Stimulated activated CD8-positive, alpha-beta memory T cell treated with anti-CD3 and anti-CD28 coated beads, Interleukin-2, amount 100 ng/mL, for 1 hour (primary cell): Measurements from ENCODE around the gene SPARC.

Experiments
- DNase-seq, 2 donors: peaks; one replicate each; pipeline ENCODE4 v3.0.0-alpha.2; 2020; ENCODE audit warnings: low read depth in 2 of 2

SPARC gene

DNA sequence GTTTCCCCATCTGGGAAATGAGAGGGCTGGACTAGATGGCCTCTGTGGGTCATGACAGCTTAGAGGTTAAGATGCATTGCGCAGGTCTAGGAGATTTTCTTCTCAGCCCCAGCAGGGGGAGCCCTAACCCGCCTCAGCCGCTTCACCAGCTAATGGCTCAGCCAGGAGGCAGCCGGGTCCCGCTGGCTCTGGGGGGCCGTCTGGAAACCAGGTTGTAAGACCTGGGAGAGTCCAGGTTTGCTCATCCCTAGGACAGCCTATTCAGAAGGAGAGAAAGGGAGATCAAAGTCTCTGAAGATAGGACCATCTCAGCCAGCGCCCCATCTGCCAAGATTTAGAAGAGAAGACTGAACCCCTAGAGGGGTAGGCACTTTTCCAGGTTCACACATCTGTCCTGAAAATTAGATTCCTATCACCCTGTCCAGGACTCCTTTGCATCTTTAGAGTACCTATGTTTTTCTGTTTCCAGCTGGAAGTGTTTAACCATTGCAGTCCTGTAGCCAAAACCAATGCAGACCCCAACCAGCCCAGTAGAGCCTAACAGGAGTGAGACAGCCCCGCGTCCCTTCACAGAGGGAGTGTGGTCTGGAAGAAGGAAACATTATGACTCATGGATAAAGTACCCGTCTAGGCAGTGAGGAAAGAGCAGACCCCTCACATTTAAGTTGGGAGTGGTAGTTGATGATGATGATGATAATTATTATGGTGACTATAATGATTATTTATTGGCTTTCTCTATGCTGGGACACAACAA is 27.5 kb downstream of the SPARC start:
- DNase-seq = peak; percentile 44 to 61

DNA sequence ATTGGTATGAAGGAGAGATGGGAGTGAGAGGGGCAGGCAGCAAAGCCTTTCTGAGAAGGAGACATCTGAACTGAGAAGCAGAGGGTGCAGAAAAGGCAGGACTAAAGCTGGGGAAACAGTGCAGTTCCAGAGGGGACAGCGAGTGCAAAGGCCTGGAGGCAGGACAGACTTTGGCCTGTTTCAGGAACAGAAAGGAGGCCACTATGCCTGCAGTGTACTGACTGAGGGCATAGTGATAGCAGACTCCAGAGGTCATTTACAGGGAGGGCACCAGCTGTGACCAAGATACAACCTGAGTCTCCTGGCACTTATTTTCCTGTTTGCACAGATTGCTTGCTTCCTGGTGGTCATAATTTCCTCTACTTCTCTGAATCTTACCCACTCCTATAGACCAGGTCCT is 29.6 kb downstream of the SPARC start:
- no peak for DNase-seq

DNA sequence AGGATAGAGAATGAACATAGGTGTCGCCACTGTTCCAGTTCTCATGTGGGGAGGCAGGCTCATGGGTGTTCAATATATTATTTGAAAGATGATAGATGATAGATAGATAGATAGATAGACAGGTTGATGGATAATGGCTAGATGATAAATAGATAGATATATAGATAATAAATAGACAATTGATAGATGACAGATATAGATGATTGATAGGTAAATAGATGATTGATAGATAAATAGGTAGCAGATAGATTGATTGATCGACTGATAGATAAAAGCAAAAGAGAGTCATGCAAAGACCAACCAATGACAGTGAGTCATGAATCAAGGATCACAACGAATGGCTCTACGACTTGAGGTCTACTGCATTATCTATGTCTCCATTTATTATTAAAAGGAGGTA is 30.4 kb downstream of the SPARC start:
- DNase-seq = no peak

DNA sequence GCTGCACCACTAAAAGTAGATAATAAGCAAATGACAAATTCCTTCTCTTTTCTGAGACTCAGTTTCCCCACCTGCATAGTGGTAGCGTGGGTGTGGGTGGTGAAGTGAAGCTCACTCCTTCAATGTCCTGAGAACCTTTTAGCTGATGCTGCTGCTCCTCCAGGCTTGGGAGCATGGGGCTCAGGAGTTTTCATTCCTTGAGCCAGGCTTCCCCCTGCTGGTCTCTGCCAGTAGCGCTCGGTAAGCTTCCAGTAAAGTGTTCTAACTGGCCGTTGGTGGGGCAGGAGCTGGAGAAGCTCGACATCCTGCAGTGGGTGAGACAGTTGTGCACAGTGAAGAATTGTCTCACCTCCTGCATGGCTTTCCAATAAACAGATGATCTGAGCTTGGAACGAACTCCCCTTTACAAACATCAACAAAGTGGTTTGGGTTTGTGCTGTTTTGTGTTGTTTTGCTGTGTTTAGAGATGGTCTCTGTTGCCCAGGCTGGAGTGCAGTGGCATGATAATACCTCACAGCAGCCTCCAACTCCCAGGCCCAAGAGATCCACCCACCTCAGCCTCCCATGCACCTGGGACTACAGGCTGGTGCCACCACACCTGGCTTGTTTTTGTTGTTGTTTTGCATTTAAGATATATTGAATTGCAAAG is 34.6 kb downstream of the SPARC start:
- peak; percentile 22 for DNase-seq

DNA sequence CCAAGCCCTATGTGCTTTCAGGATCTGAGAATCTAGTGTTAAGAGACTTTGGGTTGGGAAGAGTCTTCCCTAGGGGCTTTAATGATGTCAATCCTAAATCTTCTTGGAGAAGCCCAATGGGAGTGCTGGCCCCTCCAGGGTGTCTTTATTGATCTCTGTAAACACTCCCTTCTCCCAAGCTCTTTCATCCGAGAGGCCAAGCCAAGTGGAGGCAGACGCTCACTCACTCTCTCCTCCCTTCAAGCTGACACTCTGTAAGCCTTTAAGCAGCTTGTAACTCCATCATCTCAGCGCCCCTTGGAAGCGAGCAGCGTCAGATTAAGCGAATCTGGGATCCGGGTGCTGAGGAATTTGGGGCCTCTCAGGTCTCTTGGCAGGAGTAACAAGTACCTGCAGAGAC is 37.7 kb downstream of the SPARC start:
- no peak for DNase-seq

DNA sequence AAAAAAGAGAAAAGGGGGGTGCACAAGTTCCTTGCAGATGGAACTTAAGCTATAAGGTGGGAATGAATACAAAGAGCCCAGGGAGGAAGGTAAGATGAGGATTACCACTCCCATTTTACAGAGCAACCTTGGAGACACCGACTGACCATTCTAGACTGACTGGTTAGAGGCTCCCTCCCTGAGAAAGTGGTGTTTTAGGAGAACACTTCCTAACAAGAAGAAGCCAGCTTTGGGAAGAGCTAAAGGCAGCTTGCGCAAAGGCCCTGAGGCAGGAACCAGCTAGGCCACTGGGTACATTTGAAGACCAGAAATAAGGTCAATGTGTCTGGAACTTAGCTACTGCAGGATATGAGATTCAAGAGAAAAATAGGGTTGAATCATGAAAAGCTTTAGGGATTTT is 38.6 kb downstream of the SPARC start:
- no peak for DNase-seq

DNA sequence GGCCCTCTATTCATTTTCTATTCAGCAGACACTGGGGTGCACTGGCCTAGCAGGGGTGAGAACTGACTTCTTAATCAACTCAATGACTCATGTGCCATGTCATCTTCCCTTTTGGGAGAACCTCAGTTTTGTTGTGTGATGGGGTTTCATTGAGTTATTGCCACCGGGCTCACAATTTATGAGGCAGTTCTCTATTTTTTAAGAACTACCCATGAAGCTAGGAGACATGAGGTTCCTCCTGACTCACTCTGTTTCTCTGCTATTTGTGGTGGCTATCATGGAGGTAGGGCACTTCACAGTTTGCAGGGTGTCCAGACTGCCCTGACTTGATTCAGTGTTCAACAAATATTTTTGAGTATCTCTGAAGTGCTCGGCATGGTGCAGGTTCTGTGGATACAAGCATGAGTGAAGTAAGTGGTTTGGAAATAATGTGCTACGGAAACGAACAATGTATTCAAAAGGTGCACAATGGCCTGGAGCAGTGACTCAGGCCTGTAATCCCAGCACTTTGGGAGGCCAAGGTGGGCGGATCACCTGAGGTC is 39.3 kb downstream of the SPARC start:
- DNase-seq = no peak

DNA sequence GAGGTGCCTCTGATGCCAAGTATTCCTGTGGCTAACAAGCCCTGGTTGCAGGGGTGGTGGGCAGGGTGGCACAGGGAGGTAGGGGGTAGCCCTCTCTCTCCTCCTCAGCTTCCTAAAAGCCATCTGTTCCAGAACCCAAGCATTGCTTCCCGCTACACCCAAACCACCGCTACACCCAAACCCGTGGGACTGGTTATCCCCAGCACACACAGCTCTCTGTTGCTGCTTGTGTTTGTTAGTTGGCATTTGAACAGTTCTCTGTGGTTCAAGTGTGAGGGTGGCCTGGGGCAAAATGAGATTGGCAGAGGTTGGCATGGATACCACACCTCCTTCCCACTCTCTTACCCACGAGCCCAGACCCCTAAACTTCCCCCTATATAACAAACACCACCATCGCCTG is 40.4 kb downstream of the SPARC start:
- no peak for DNase-seq

DNA sequence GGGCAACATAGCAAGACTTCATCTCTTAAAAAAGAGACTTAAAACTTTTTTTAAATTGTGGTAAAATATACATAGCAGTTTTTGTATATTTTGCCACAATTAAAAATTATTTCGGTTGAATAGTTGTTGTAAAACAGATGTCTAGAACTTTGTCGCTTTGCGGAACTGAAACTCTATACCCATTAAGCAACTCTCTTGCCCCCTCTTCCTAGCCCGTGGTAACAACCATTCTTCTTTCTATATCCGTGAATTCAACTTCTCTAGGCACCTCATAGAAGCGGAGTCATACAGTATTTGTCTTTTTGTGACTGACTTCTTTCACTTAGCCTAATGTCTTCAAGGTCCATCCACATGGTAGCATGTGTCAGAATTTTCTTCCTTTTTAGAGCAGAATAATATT is 43.3 kb downstream of the SPARC start:
- DNase-seq = no peak

DNA sequence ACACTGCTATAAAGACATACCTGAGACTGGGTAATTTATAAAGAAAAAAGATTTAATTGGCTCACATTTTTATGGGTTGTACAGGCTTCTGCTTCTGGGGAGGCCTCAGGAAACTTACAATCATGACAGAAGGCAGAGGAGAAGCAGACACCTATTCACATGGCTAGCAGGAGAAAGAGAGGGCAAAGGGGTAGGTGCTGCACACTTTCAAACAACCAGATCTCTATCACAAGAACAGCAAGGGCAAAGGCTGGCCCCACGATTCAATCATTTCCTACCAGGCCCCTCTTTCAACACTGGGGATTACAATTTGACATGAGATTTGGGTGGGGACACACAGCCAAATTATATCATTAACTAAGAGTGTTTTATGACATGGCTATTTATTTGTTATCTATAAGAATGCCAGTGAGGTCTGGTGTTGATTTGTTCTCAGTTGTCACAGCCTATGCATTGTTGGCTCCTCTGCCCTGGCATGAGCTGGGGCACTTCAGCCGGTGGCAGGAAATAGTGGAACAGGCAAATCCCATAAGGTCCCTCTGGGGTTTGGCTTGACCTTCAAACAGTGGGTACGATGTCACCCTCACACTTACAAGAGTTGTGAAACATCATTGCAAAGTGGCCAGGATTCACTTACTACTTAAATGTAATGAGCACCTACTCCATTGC is 44.1 kb downstream of the SPARC start:
- no peak for DNase-seq

DNA sequence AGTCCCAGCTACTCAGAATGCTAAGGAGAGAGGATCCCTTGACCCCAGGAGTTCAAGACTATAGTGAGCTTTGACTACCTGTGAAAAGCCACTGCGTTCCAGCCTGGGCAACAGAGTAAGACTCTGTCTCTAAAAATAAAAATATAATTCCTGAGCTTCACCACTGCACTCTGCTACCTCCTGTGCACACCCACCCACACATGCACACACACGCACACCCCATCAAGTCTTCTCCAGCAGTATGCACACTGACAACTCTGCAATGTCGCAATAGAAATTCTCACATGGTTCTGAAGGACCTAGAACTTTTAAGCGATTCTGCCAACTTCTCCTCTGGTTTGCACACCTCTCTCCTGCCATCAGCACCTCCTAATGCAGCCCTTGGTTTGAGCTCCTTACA is 48.1 kb downstream of the SPARC start:
- DNase-seq = no peak

DNA sequence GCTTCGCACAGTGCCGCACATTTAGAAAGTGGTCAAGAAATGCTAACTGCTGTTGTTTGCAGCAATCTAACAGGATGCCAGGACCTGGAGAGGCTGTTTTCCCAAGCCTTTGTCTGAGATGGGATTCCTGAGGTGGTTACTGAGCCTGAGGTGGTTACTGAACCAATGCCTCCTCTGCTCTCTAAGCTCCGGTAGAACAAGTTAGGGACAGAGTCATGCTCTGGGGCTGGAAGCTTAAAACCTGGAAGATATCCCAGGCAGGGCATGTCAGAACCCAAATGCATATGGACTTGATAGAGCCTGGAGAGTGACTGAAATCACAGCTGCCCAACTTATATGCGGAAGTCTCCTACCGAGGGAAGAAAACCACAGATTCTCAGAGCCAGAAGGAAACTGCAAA is 49.0 kb downstream of the SPARC start:
- no peak for DNase-seq

DNA sequence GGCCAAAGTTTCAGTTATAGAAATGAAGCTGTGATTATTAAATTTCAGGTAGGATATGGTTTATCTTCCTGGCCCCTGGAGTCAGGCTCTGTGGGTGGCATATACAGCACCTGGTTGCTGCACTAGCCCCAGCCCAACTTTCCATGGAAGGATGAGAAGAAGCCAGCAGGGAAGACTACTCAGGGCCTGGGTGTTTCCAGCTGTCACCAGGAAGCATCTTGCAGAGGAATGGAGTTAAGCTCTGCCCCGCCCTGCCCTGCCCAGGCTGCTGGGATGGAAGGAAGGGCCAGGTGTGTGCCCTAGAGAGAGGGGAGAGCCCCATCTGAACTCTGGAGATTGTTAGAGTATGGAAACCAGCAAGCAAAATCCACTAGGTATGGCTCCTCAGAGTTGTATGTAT is 52.8 kb downstream of the SPARC start:
- DNase-seq = no peak

DNA sequence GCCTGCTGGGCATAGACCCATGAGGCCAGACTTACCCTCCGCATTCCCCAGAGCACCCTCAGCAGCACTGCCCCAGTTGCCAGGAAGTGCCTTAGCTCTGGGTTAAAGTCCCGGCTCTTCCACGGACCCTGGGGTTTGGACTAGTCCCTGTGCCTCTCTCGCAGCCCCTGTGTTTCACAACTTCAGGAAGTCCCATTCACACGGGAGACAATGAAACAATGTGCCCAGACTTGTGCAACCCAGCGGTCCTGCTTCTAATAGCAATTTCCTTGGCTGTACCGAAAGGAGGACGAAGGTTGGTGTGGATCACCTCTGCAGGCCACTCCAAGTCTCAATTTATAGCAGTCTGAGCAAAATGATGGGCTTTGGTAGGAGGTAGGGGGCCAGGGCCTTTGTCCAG is 53.8 kb downstream of the SPARC start:
- DNase-seq = no peak

DNA sequence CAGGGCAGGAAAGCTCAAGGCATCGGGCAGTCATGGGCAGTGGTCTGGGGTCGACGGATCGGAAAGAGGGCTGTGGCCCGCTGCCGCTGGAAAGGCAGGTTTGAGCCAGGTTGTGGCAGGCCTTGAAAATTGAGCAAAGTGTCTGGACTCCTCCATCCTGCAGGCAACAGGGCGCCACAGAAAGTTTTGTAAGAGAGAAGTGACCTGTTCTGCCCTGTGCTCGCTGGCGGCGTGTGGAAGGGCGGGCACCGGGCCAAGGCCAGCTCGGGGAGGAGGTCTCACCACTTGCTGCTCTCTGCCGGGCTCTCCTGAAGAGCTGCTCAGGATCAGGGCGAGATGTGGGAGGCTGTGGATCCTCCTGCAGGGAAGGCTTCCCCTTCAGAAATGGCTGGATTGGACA is 54.2 kb downstream of the SPARC start:
- no peak for DNase-seq

DNA sequence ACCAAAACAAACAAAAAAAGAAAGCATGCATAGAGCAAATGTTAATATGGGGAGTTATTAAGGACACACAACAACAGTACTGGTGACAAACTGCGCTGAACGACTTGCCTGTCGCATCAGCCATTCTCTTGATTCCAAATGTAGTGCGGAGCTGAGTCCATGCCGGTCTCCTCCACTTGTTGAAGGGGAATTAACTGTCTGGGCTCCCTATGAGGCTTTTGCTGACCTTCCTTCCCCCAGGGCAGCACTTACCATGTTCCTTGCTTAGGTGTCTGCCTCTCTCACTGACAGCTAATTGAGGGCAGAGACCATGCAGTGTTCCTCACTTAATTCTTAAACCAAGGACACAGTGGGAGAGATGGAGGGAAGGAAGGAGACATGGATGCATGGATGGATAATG is 54.8 kb downstream of the SPARC start:
- DNase-seq = no peak

DNA sequence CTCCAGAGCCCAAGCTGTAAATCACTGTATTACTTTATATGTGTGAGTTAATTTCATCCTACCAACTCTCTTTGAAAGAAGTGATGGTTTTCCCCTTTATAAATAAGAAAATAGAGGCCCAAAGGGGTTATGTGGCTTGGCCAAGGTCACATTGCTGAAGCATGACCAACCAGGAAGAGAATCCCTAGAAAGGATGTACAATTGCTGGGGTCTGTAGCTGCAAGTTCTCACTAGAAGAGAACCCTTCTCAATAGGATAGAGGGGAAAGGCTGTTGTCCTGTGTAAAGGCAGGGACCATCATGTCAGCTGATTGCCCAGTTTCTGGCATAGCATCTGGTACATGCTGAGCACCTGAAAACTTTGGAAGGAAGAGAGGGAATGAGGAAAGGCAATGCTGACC is 56.6 kb downstream of the SPARC start:
- DNase-seq = no peak

DNA sequence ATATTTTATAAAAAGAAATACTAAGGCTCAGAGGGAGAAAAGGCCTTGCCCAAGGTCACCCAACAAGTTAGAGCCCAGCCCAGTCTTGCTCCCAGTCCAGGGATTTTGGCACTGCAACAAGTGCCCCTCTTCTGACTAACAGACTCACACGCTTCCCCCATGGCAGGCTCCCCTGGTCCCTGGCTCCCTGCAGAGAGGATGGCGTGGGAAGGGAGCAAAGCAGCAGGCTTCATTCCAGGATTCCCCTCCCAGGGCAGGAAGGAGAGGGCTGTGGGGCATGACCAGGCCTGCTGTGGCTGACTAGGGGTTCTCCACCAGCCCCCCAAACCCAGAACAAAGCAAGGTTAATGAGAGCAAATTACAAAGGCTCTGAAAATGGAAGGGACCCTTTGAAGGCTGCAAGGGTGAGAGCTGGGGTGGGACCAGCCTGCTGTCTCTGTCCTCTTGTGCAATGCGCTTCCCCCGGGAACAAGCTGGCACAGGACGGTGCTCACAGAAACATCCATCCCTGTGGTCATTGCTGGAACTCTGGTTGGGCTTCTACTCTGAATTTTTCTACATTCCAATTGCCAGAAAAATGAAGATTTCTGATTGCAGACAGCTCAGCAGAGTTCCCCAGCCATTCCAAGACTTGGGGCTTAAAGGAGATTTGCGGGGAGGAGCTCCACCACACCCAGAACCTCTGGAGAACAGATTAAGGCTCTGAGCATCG is 58.4 kb downstream of the SPARC start:
- DNase-seq = no peak

DNA sequence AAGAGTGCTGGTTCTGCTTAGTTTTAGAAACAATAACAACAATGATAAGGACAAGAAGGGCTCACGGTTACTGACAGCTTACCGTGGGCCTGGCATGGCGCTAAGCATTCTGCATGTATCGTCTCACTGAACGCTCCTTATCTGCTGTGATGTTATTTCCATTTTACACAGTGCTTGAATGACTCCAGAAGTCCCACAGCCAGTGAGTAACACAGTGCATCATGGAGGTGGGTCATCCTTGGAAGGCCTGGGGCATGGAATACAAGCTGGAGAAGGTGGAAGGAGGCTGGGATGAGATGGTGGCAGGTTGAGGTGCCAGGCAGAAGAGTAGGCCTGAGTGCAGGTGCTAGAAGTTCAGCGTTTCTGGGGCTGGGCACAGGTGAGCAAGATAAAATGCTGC is 59.1 kb downstream of the SPARC start:
- DNase-seq = no peak

DNA sequence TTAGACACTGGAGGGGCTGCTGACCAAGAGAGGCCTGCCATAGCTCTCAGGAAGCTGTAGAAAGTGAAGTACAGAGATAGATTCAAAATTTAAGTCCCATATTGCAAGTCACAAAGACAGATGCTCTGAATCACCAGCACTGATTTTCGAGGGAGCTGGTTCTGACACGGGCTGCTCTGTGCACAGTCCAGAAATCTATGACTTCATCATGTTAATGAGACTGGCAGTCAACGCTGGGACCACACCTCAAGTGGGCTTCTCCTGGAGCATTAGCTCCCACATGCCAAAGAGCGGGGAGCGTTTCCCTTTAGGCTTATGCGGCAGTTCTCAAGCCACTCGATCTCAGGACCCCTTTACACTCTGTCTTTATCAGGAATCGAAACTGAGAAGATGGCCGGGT is 61.4 kb downstream of the SPARC start:
- DNase-seq = no peak

DNA sequence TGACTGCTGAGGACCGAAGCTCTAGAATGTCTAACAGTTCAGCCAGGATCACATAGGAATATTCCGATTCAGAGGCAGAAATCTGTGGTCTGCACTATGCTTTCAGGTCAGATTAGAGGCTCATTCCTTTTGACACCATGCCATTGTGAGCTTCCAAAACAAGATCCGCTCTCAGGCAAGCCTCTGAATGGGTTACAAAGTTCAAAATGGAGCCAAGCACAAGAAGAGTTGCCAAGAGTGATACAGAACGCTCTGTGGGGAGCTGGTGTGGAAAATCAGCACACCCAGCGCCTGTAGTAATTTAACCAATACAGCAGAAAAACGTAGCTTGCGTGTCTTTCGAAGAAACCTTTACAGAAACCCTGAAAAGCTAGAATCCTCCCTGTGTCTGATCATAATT is 62.2 kb downstream of the SPARC start:
- DNase-seq = no peak

DNA sequence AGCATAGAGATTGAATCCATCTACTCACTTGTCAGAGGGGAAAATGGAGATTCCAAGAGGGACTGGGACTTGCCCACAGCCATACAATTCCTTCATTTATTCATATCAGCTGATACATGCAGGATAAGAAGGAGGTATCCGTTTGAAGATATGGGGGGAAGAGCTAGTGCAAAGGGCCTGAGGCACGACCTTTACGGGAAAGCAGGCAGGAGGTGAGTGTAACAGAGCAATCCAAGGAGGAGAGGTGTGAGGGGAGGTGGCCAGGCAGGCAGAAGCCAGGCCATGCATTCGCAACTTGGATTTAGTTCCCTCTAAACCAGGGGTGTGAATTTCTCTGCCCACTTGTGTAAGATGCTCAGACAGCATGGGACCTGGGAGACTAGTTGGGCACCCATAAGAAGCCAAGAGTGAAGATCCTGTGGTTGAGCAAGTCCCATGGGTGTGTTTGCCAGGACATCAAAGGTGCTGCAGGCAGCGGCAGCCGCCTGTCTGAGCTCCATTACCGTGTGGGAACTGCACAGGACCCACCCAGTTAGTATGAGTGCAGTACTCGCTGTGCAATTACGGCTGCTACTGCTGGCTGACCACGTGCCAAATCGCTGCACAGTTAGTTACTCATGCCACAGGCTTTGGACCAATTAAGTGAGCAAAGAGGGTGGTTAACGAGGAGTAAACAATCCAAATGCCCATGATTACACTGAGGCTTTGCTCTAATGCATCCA is 64.2 kb downstream of the SPARC start:
- DNase-seq = no peak
